HUES48 (cell line): Measurements from ENCODE around the gene CACNB4.
"Not testable (repeated sequence)": the region's sequence is repeated elsewhere in the genome, so short reads cannot be mapped to it uniquely, and the experiment has no call there.

ENCODE experiments used
- H3K27ac ChIP-seq: one replicate; pipeline ENCODE4 v1.7.0; 2013; ENCODE audit warnings: low read depth, low read length, inconsistent platforms
- H3K27me3 ChIP-seq: 2 replicates; pipeline ENCODE4 v1.6.1; 2013; ENCODE audit warnings: mild to moderate bottlenecking, low read length; ENCODE audit not compliant: control insufficient read depth, insufficient read depth
- H3K36me3 ChIP-seq: 2 replicates; pipeline ENCODE4 v1.6.1; 2013; ENCODE audit warnings: low read length; ENCODE audit not compliant: control insufficient read depth, insufficient read depth
- H3K4me1 ChIP-seq: 2 replicates; pipeline ENCODE4 v1.6.1; 2013; ENCODE audit warnings: mild to moderate bottlenecking, low read length; ENCODE audit not compliant: control insufficient read depth, insufficient read depth
- H3K4me3 ChIP-seq: 2 replicates; pipeline ENCODE4 v1.5.1; 2013; ENCODE audit warnings: mild to moderate bottlenecking, low read depth, low read length
- H3K9ac ChIP-seq: 2 replicates; pipeline ENCODE4 v1.6.1; 2013; ENCODE audit warnings: mild to moderate bottlenecking, low read depth, low read length, moderate library complexity
- H3K9me3 ChIP-seq: 2 replicates; pipeline ENCODE4 v1.6.1; 2013; ENCODE audit warnings: low read length; ENCODE audit not compliant: control insufficient read depth, insufficient read depth

CACNB4 gene

GRCh38 chr2:151933266-151933804 lies 165.5 kb downstream of the CACNB4 start:
- Histone ChIP-seq H3K27me3 (no peaks in the 10 kb centered on the region), H3K4me1 (no peaks in the 10 kb centered on the region; the same call in 1 of the 2 replicates), H3K9me3 (no peaks in the 10 kb centered on the region), H3K27ac (no peak overlapping the region), H3K36me3 (no peaks in the 10 kb centered on the region), H3K4me3 (no peak overlapping the region), H3K9ac (no peak overlapping the region)

DNA sequence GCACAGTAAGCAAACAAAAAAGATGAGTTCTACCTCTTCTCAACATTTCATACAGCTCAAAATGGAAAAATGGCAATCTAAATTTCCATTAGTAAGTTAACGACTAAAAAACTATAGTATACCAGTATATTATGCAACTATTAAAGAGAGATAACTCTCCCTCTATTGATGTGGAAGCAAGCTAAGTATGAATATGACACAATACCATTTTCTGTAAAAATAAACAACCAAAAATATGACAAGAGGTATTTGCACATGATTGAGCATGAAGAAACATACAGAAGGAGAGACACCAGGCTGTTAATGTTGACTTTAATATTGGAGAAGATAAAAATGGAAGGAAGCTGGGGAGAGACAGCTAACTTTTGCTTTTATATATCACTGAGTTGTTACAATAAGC lies 167.1 kb downstream of the CACNB4 start:
- Histone ChIP-seq H3K4me1 (peaks cover 7% of the 10 kb centered on the region), H3K27ac (no peak overlapping the region), H3K9me3 (no peaks in the 10 kb centered on the region), H3K27me3 (no peaks in the 10 kb centered on the region), H3K4me3 (no peak overlapping the region), H3K36me3 (no peaks in the 10 kb centered on the region), H3K9ac (no peak overlapping the region)

DNA sequence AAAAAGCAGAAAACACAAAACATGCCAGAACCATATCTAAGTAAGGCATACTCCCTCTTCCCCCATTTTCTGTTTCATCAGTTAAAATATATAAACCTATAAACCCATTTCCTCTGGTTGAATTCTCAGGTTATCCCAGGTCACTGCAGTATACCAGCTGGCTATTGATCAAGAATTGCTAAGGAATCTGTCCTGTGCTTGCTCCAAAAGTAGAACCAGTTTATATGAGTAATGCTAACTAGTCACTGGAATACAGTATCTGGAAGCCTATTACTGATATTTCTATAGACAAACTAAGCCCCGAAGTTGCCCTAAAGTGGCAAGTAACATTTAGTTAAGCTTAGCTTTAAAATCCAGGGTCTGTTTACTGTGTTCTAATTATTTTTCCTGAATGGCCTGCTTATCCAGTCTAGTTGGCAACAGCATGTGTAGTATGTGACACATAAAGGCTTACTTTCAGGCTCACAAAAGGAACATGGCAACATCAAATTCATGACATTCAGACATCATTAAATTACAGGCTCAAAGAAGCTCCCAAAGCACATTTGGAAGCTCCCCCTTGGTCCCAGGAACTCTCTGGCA lies 167.7 kb downstream of the CACNB4 start:
- Histone ChIP-seq H3K4me3 (no peak overlapping the region), H3K27ac (no peak overlapping the region), H3K36me3 (no peaks in the 10 kb centered on the region), H3K27me3 (no peaks in the 10 kb centered on the region), H3K9me3 (no peaks in the 10 kb centered on the region), H3K9ac (no peak overlapping the region), H3K4me1 (peaks cover 7% of the 10 kb centered on the region)

- Histone ChIP-seq H3K27me3 (no peaks in the 10 kb centered on the region), H3K9ac (no peak overlapping the region), H3K27ac (no peak overlapping the region), H3K36me3 (no peaks in the 10 kb centered on the region), H3K4me1 (peaks cover 7% of the 10 kb centered on the region), H3K4me3 (no peak overlapping the region), H3K9me3 (no peaks in the 10 kb centered on the region)
Measured at GRCh38 chr2:151930042-151930441, 168.8 kb downstream of the CACNB4 start.

DNA sequence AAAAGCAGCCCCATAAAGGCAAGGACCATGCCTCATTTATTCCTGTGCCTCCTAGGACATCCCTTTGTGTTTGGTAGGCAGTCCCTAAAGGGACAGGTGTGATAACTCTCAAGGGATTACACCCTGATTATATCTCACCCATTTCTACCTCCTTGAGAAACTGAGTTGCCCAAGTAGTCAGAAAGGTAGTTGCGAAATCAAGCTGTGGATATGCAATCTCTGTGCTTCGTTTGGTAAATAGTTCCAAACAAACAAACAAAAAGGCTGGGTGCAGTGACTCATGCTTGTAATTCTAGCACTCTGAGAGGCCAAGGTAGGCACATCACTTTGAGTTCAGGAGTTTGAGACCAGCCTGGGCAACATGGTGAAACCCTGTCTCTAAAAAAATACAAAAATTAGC lies 170.5 kb downstream of the CACNB4 start:
- Histone ChIP-seq H3K27ac (no peak overlapping the region), H3K27me3 (no peaks in the 10 kb centered on the region), H3K9ac (no peak overlapping the region), H3K36me3 (no peaks in the 10 kb centered on the region), H3K9me3 (no peaks in the 10 kb centered on the region), H3K4me3 (no peak overlapping the region), H3K4me1 (peaks cover 7% of the 10 kb centered on the region)

- H3K36me3 ChIP-seq: no peaks in the 10 kb centered on the region
- peaks cover 7% of the 10 kb centered on the region for H3K4me1 ChIP-seq
- H3K9me3 ChIP-seq: no peaks in the 10 kb centered on the region
- no peak overlapping the region for H3K27ac ChIP-seq
- H3K4me3 ChIP-seq: no peak overlapping the region
- H3K27me3 ChIP-seq: no peaks in the 10 kb centered on the region
- no peak overlapping the region for H3K9ac ChIP-seq
Measured at GRCh38 chr2:151927501-151928221, 171.2 kb downstream of the CACNB4 start.

DNA sequence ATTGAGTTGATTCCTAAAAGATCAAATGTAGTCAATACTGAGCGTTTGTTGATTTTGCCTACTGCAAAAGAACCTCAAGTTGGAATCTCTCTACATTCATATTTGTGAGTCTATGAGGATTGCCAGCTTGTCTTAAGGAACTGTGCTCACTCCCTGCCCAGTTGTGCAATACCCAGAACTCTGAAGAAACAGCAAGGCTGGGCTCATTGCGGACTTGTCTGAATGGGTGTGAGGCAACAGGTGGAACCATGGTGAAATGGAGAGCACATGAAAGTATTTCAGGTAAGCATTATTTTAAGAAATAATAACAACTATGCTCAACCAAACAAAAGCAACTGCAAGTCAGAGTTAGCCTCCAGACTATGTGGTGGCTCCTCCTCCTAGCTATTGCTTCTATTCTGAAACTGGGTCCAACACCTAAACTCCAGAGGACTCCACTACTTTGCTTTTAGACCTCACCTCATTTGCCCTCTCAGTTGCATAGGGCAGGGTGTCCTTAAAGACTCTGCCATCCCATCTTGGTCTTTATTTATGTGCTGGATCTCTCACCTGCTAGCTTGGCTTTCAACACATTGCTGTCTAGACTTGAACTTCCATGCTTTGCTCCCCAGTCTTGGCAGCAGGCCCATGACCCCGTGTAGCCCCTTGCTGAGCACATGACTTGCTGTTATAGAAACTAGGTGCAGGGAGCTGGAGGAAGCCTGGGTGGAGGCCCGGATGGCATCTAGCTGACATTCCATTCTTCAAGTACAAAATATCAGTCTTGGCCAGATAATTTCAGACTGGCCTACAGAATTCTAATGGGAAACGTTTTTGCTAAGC lies 175.8 kb downstream of the CACNB4 start:
- Histone ChIP-seq H3K27me3 (no peaks in the 10 kb centered on the region), H3K4me3 (no peak overlapping the region), H3K36me3 (no peaks in the 10 kb centered on the region), H3K27ac (no peak overlapping the region), H3K9ac (no peak overlapping the region), H3K4me1 (peaks cover 7% of the 10 kb centered on the region), H3K9me3 (no peaks in the 10 kb centered on the region)

DNA sequence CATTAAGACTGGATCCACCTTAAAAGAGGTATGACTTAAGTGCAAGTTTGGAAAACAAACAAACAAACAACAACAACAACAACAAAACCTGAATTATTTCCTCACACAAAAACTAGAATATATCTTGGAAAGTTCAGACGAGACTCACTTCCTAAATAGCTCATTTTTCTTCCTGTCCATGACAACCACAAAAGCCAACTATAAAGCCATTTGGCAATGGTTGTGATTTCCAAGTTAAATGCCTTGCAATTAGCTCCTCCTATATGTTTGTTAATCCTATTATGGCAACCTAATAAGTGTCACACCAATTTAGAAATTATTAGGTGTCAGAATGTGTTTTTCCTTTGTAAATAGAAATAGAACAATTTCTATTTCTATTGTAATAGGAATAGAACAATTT lies 179.1 kb downstream of the CACNB4 start:
- no peaks in the 10 kb centered on the region for H3K4me1 ChIP-seq
- no peaks in the 10 kb centered on the region for H3K9me3 ChIP-seq
- no peak overlapping the region for H3K27ac ChIP-seq
- H3K9ac ChIP-seq: no peak overlapping the region
- H3K4me3 ChIP-seq: no peak overlapping the region
- H3K27me3 ChIP-seq: no peaks in the 10 kb centered on the region
- no peaks in the 10 kb centered on the region for H3K36me3 ChIP-seq

- no peak overlapping the region for H3K9ac ChIP-seq
- no peaks in the 10 kb centered on the region for H3K4me1 ChIP-seq
- H3K9me3 ChIP-seq: no peaks in the 10 kb centered on the region
- no peak overlapping the region for H3K27ac ChIP-seq
- no peak overlapping the region for H3K4me3 ChIP-seq
- no peaks in the 10 kb centered on the region for H3K27me3 ChIP-seq
- H3K36me3 ChIP-seq: no peaks in the 10 kb centered on the region
Measured at GRCh38 chr2:151918308-151918707, 180.5 kb downstream of the CACNB4 start.

DNA sequence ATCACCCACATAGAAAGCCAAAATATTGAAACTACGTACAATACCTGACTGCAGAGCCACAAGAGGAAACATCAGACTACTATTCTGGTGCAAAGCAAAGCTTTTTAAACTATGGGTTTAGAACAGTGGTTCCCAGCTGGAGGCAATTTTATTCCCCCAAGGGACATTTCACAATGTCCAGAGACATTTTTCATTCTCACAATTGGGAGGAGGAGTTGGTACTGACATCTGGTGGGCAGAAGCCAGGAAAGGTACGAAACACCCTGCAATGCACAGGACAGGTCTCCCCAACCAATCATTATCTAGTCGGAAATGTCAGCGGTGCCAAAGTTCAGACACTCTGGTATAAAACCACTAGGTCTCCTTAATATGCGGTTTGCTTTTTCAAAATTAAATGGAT lies 182.2 kb downstream of the CACNB4 start:
- Histone ChIP-seq H3K36me3 (no peaks in the 10 kb centered on the region), H3K9ac (no peak overlapping the region), H3K4me1 (no peaks in the 10 kb centered on the region), H3K27ac (no peak overlapping the region), H3K9me3 (no peaks in the 10 kb centered on the region), H3K4me3 (no peak overlapping the region), H3K27me3 (no peaks in the 10 kb centered on the region)

GRCh38 chr2:151915629-151916025 lies 183.2 kb downstream of the CACNB4 start:
- not testable (repeated sequence) for H3K4me3 ChIP-seq, H3K9ac ChIP-seq, H3K36me3 ChIP-seq, H3K4me1 ChIP-seq, H3K27ac ChIP-seq, H3K9me3 ChIP-seq, H3K27me3 ChIP-seq
